ENCODE measurements around the gene SMTN.

GRCh38 chr22:31128156-31128555 is 47.0 kb downstream of the SMTN start:
- TF ChIP-seq CTCF (conservative IDR thresholded peaks at IDR 0.05) (no peak), EZH2 (IDR thresholded peaks at IDR 0.05; ENCODE audit: low read depth) (no peak)
